SK-N-SH treated with all-trans-retinoic acid at 6 μM for 48 hours (cell line): ENCODE results near the gene DDIAS.
"Not testable (repeated sequence)": the region's sequence is repeated elsewhere in the genome, so short reads cannot be mapped to it uniquely, and the experiment has no call there.

Experiments
- ARNTL ChIP-seq: fragments of 450-650 bp; formaldehyde crosslinking; IDR thresholded peaks from 2 replicates; pipeline ENCODE4 v1.5.0; 2020; ENCODE audit warnings: low read depth, mild to moderate bottlenecking, moderate library complexity, borderline replicate concordance
- CSDC2 ChIP-seq: fragments of 250-450 bp; sonication (Bioruptor Pico); IDR thresholded peaks from 2 replicates; pipeline ENCODE4 v1.5.0; 2020; ENCODE audit warnings: mild to moderate bottlenecking, moderate library complexity
- GLIS3 ChIP-seq: fragments of 250-450 bp; sonication (Bioruptor Pico); IDR thresholded peaks from 2 replicates; pipeline ENCODE4 v1.5.0; 2020; ENCODE audit warnings: mild to moderate bottlenecking, moderate library complexity
- OSR1 ChIP-seq: fragments of 250-450 bp; sonication (Bioruptor Pico); IDR thresholded peaks from 2 replicates; pipeline ENCODE4 v1.8.0; 2022; ENCODE audit warnings: moderate library complexity, mild to moderate bottlenecking, inconsistent platforms
- PPARA ChIP-seq: fragments of 250-450 bp; sonication (Bioruptor Pico); IDR thresholded peaks from 2 replicates; pipeline ENCODE4 v1.5.0; 2020; ENCODE audit warnings: mild to moderate bottlenecking, borderline replicate concordance
- RARB ChIP-seq: fragments of 250-450 bp; sonication (Bioruptor Pico); IDR thresholded peaks from 2 replicates; pipeline ENCODE4 v1.8.0; 2021; ENCODE audit warnings: mild to moderate bottlenecking, moderate library complexity
- SNAI2 ChIP-seq: fragments of 250-450 bp; sonication (Bioruptor Pico); IDR thresholded peaks from 2 replicates; pipeline ENCODE4 v1.5.0; 2020; ENCODE audit warnings: mild to moderate bottlenecking, moderate library complexity
- TCF4 ChIP-seq: fragments of 250-450 bp; sonication (Bioruptor Pico); IDR thresholded peaks from 2 replicates; pipeline ENCODE4 v1.8.0; 2021; ENCODE audit warnings: mild to moderate bottlenecking, moderate library complexity, borderline replicate concordance
- ZFP30 ChIP-seq: fragments of 450-650 bp; formaldehyde crosslinking; IDR thresholded peaks from 2 replicates; pipeline ENCODE4 v1.5.0; 2022; ENCODE audit warnings: mild to moderate bottlenecking, moderate library complexity
- ZNF565 ChIP-seq: fragments of 450-650 bp; formaldehyde crosslinking; conservative IDR thresholded peaks from 2 replicates; pipeline ENCODE4 v1.5.0; 2020; ENCODE audit warnings: low read depth, mild to moderate bottlenecking, moderate library complexity
- TF ChIP-seq, protein P1 (sequence below): fragments of 250-450 bp; sonication (Bioruptor Pico); IDR thresholded peaks from 2 replicates; pipeline ENCODE4 v1.5.0; 2020; ENCODE audit warnings: mild to moderate bottlenecking, moderate library complexity
- TF ChIP-seq, protein P2 (sequence below): fragments of 250-450 bp; sonication (Bioruptor Pico); IDR thresholded peaks from 2 replicates; pipeline ENCODE4 v1.5.1; 2021; ENCODE audit warnings: mild to moderate bottlenecking, moderate library complexity
- TF ChIP-seq, protein P3 (sequence below): fragments of 250-450 bp; sonication (Bioruptor Pico); IDR thresholded peaks from 2 replicates; pipeline ENCODE4 v1.8.0; 2020; ENCODE audit warnings: mild to moderate bottlenecking, moderate library complexity, borderline replicate concordance
- TF ChIP-seq, protein P4 (sequence below): fragments of 250-450 bp; sonication (Bioruptor Pico); IDR thresholded peaks from 2 replicates; pipeline ENCODE4 v1.5.1; 2020; ENCODE audit warnings: low read depth, mild to moderate bottlenecking, moderate library complexity

- TF ChIP-seq, protein P1, sequence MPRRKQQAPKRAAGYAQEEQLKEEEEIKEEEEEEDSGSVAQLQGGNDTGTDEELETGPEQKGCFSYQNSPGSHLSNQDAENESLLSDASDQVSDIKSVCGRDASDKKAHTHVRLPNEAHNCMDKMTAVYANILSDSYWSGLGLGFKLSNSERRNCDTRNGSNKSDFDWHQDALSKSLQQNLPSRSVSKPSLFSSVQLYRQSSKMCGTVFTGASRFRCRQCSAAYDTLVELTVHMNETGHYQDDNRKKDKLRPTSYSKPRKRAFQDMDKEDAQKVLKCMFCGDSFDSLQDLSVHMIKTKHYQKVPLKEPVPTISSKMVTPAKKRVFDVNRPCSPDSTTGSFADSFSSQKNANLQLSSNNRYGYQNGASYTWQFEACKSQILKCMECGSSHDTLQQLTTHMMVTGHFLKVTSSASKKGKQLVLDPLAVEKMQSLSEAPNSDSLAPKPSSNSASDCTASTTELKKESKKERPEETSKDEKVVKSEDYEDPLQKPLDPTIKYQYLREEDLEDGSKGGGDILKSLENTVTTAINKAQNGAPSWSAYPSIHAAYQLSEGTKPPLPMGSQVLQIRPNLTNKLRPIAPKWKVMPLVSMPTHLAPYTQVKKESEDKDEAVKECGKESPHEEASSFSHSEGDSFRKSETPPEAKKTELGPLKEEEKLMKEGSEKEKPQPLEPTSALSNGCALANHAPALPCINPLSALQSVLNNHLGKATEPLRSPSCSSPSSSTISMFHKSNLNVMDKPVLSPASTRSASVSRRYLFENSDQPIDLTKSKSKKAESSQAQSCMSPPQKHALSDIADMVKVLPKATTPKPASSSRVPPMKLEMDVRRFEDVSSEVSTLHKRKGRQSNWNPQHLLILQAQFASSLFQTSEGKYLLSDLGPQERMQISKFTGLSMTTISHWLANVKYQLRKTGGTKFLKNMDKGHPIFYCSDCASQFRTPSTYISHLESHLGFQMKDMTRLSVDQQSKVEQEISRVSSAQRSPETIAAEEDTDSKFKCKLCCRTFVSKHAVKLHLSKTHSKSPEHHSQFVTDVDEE (CRISPR knock-in tag), result not testable (repeated sequence)
- TF ChIP-seq GLIS3; SNAI2 (CRISPR knock-in tag); OSR1; RARB; CSDC2 (CRISPR knock-in tag); ZNF565 (CRISPR knock-in tag); ARNTL (CRISPR knock-in tag); TCF4 (CRISPR knock-in tag); ZFP30; PPARA (CRISPR knock-in tag): not testable (repeated sequence)
- TF ChIP-seq, protein P2, sequence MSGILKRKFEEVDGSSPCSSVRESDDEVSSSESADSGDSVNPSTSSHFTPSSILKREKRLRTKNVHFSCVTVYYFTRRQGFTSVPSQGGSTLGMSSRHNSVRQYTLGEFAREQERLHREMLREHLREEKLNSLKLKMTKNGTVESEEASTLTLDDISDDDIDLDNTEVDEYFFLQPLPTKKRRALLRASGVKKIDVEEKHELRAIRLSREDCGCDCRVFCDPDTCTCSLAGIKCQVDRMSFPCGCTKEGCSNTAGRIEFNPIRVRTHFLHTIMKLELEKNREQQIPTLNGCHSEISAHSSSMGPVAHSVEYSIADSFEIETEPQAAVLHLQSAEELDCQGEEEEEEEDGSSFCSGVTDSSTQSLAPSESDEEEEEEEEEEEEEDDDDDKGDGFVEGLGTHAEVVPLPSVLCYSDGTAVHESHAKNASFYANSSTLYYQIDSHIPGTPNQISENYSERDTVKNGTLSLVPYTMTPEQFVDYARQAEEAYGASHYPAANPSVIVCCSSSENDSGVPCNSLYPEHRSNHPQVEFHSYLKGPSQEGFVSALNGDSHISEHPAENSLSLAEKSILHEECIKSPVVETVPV (CRISPR knock-in tag), result not testable (repeated sequence)
- TF ChIP-seq, protein P3, sequence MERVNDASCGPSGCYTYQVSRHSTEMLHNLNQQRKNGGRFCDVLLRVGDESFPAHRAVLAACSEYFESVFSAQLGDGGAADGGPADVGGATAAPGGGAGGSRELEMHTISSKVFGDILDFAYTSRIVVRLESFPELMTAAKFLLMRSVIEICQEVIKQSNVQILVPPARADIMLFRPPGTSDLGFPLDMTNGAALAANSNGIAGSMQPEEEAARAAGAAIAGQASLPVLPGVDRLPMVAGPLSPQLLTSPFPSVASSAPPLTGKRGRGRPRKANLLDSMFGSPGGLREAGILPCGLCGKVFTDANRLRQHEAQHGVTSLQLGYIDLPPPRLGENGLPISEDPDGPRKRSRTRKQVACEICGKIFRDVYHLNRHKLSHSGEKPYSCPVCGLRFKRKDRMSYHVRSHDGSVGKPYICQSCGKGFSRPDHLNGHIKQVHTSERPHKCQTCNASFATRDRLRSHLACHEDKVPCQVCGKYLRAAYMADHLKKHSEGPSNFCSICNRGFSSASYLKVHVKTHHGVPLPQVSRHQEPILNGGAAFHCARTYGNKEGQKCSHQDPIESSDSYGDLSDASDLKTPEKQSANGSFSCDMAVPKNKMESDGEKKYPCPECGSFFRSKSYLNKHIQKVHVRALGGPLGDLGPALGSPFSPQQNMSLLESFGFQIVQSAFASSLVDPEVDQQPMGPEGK (CRISPR knock-in tag), result not testable (repeated sequence)
- TF ChIP-seq, protein P4, sequence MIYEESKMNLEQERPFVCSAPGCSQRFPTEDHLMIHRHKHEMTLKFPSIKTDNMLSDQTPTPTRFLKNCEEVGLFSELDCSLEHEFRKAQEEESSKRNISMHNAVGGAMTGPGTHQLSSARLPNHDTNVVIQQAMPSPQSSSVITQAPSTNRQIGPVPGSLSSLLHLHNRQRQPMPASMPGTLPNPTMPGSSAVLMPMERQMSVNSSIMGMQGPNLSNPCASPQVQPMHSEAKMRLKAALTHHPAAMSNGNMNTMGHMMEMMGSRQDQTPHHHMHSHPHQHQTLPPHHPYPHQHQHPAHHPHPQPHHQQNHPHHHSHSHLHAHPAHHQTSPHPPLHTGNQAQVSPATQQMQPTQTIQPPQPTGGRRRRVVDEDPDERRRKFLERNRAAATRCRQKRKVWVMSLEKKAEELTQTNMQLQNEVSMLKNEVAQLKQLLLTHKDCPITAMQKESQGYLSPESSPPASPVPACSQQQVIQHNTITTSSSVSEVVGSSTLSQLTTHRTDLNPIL (CRISPR knock-in tag), result not testable (repeated sequence)
Measured at GRCh38 chr11:82955736-82956453, 54.4 kb downstream of the DDIAS start.
